Measurements from ENCODE around the gene ABCC9. TPM values are rescaled to one million over a fixed set of nuclear protein-coding genes. Genes with fewer than 3 reads are reported as not detected.

Gene ABCC9
- total RNA-seq, 1 experiment from 2014 or later = 0.07 TPM

DNA sequence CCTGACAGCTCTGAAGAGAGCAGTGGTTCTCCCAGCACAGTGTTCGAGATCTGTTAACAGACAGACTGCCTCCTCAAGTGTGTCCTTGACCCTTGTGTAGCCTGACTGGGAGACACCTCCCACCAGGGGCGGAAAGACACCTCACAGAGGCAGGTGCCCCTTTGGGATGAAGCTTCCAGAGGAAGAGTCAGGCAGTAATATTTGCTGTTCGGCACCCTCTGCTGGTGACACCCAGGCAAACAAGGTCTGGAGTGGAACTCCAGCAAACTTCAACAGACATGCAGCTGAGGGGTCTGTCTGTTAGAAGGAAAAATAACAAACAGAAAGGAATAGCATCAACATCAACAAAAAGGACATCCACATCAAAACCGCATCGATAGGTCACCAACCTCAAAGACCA, 21.6 kb upstream of the ABCC9 start:
- no peaks in the 10 kb centered on the region for H4K20me1 ChIP-seq (ENCODE audit: insufficient read depth)
- no peaks in the 10 kb centered on the region for H3K36me3 ChIP-seq (ENCODE audit: low read depth)
- H3K79me2 ChIP-seq (ENCODE audit: low read depth) = no peaks in the 10 kb centered on the region
- intact Hi-C loops (cut with micrococcal nuclease; ENCODE audit: unreplicated experiment) = no loop called here
- no peak overlapping the region for H3K4me2 ChIP-seq
- no peaks in the 10 kb centered on the region for H3K9me2 ChIP-seq (ENCODE audit: insufficient read depth)
- CTCF ChIA-PET = no interaction called here
- peaks cover 6% of the 10 kb centered on the region; the same call in 1 of the 2 replicates for H3K9me3 ChIP-seq (ENCODE audit: insufficient read depth, low read depth)
- TF ChIP-seq, protein P1, sequence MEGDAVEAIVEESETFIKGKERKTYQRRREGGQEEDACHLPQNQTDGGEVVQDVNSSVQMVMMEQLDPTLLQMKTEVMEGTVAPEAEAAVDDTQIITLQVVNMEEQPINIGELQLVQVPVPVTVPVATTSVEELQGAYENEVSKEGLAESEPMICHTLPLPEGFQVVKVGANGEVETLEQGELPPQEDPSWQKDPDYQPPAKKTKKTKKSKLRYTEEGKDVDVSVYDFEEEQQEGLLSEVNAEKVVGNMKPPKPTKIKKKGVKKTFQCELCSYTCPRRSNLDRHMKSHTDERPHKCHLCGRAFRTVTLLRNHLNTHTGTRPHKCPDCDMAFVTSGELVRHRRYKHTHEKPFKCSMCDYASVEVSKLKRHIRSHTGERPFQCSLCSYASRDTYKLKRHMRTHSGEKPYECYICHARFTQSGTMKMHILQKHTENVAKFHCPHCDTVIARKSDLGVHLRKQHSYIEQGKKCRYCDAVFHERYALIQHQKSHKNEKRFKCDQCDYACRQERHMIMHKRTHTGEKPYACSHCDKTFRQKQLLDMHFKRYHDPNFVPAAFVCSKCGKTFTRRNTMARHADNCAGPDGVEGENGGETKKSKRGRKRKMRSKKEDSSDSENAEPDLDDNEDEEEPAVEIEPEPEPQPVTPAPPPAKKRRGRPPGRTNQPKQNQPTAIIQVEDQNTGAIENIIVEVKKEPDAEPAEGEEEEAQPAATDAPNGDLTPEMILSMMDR (conservative IDR thresholded peaks at IDR 0.05) = no peak
- TF ChIP-seq EZH2 (IDR thresholded peaks at IDR 0.05; ENCODE audit: low read depth) = no peak
- H3K4me3 ChIP-seq = no peak overlapping the region
- DNase-seq = no peak
- H3K4me1 ChIP-seq (replicated peaks; ENCODE audit: insufficient read depth) = no peaks in the 10 kb centered on the region
- no peaks in the 10 kb centered on the region for H3K27me3 ChIP-seq (ENCODE audit: insufficient read depth, low read depth)
- no peak overlapping the region for H2AFZ ChIP-seq
- H3K27ac ChIP-seq = no peak overlapping the region
- POLR2A ChIA-PET (ENCODE audit: unreplicated experiment) = no interaction called here
- BruUV-seq (replicated peaks) = no TSS peak
- no peaks in the 10 kb centered on the region for H3F3A ChIP-seq (ENCODE audit: insufficient read depth, low read depth)

DNA sequence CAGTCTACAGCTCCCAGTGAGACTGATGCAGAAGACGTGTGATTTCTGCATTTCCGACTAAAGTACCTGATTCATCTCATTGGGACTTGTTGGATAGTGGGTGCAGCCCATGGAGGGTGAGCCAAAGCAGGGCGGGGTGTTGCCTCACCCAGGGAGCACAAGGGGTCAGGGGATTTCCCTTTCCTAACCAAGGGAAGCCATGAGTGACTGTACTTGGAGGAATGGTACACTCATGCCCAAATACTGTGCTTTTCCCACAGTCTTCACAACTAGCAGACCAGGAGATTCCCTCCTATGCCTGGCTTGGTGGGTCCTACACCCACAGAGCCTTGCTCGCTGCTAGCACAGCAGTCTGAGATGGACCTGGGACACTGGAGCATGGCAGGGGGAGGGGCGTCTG, 21.0 kb upstream of the ABCC9 start:
- Histone ChIP-seq H3K9me3 (ENCODE audit: insufficient read depth, low read depth) (peaks cover 6% of the 10 kb centered on the region; the same call in 1 of the 2 replicates), H3K27ac (no peak overlapping the region), H3K79me2 (ENCODE audit: low read depth) (no peaks in the 10 kb centered on the region), H3K27me3 (ENCODE audit: insufficient read depth, low read depth) (no peaks in the 10 kb centered on the region), H3K4me1 (replicated peaks; ENCODE audit: insufficient read depth) (no peaks in the 10 kb centered on the region), H3K4me3 (no peak overlapping the region), H3K4me2 (no peak overlapping the region), H4K20me1 (ENCODE audit: insufficient read depth) (no peaks in the 10 kb centered on the region), H3K36me3 (ENCODE audit: low read depth) (no peaks in the 10 kb centered on the region), H2AFZ (no peak overlapping the region), H3F3A (ENCODE audit: insufficient read depth, low read depth) (no peaks in the 10 kb centered on the region), H3K9me2 (ENCODE audit: insufficient read depth) (no peaks in the 10 kb centered on the region)
- TF ChIP-seq EZH2 (IDR thresholded peaks at IDR 0.05; ENCODE audit: low read depth) = no peak
- TF ChIP-seq, protein P1 (conservative IDR thresholded peaks at IDR 0.05) = no peak
- POLR2A ChIA-PET (ENCODE audit: unreplicated experiment) = no interaction called here
- BruUV-seq (replicated peaks) = no TSS peak
- CTCF ChIA-PET = no interaction called here
- no peak for DNase-seq
- intact Hi-C loops (cut with micrococcal nuclease; ENCODE audit: unreplicated experiment) = no loop called here

DNA sequence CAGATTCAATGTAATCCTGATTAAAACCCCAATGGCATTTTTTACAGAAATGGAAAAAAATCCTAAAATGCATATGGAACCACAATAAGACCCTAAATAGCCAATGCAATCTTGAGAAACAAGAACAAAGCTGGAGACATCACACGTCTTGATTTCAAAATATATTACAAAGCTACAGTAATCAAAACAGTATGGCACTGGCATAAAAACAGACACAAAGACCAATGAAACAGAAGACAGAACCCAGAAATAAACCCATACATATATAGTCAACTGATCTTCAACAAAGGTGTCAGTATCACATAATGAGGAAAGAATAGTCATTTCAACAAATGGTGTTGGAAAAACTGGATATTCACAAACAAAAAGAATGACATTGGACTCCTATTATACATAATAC, 9.4 kb upstream of the ABCC9 start:
- Histone ChIP-seq H3K36me3 (ENCODE audit: low read depth) (no peaks in the 10 kb centered on the region), H3K9me3 (ENCODE audit: insufficient read depth, low read depth) (0 out of 2 replicates have a peak, but pooled peaks cover 4% of the 10 kb centered on the region), H3K27ac (no peak overlapping the region), H3K79me2 (ENCODE audit: low read depth) (no peaks in the 10 kb centered on the region), H3K4me2 (no peak overlapping the region), H3K4me3 (no peak overlapping the region), H3K4me1 (replicated peaks; ENCODE audit: insufficient read depth) (no peaks in the 10 kb centered on the region), H4K20me1 (ENCODE audit: insufficient read depth) (no peaks in the 10 kb centered on the region), H3K27me3 (ENCODE audit: insufficient read depth, low read depth) (no peaks in the 10 kb centered on the region), H2AFZ (no peak overlapping the region), H3F3A (ENCODE audit: insufficient read depth, low read depth) (no peaks in the 10 kb centered on the region), H3K9me2 (ENCODE audit: insufficient read depth) (no peaks in the 10 kb centered on the region; the same call in 1 of the 2 replicates)
- no TSS peak for BruUV-seq (replicated peaks)
- no peak for DNase-seq
- ChIA-PET CTCF (no interaction called here), POLR2A (ENCODE audit: unreplicated experiment) (no interaction called here)
- intact Hi-C loops (cut with micrococcal nuclease; ENCODE audit: unreplicated experiment) = no loop called here
- TF ChIP-seq, protein P1 (conservative IDR thresholded peaks at IDR 0.05) = no peak
- TF ChIP-seq EZH2 (IDR thresholded peaks at IDR 0.05; ENCODE audit: low read depth) = no peak
